HG03469 (cell line): Measurements from ENCODE around the gene GLT6D1.
"Not testable (repeated sequence)": the region's sequence is repeated elsewhere in the genome, so short reads cannot be mapped to it uniquely, and the experiment has no call there.

Experiments
- ATAC-seq: cut with Tn5 transposase; IDR thresholded peaks from one replicate; pipeline ENCODE4 v1.9.1; 2021; ENCODE audit warnings: mild to moderate bottlenecking, moderate library complexity, moderate number of reproducible peaks; ENCODE audit not compliant: unreplicated experiment

Gene GLT6D1

GRCh38 chr9:135665795-135666189 lies 26.5 kb upstream of the GLT6D1 start:
- no peak for ATAC-seq

- ATAC-seq: no peak
These were observed 25.8 kb upstream of the GLT6D1 start for GRCh38 chr9:135664801-135665794.

- no peak for ATAC-seq
These were observed 24.9 kb upstream of the GLT6D1 start for GRCh38 chr9:135664266-135664665.

- ATAC-seq: no peak
These were observed 24.5 kb upstream of the GLT6D1 start for GRCh38 chr9:135663857-135664256.

GRCh38 chr9:135663451-135663770 lies 24.1 kb upstream of the GLT6D1 start:
- ATAC-seq: no peak

- no peak for ATAC-seq
These were observed 23.6 kb upstream of the GLT6D1 start, which contains the start of gene LCN9 for GRCh38 chr9:135662758-135663450. TSS of gene LCN9 (plus strand) at chr9:135663309. CDS start at chr9:135663322, 13 bp downstream.

- no peak for ATAC-seq
These were observed 22.6 kb upstream of the GLT6D1 start for GRCh38 chr9:135661816-135662560.

- ATAC-seq: no peak
These were observed 21.1 kb upstream of the GLT6D1 start for GRCh38 chr9:135660407-135660806.

- no peak for ATAC-seq
These were observed 19.9 kb upstream of the GLT6D1 start for GRCh38 chr9:135659252-135659651.

- ATAC-seq: no peak
These were observed 18.1 kb upstream of the GLT6D1 start for GRCh38 chr9:135657416-135657815.

GRCh38 chr9:135655317-135655716 lies 16.0 kb upstream of the GLT6D1 start:
- ATAC-seq: no peak

- ATAC-seq: no peak
These were observed 11.1 kb upstream of the GLT6D1 start for GRCh38 chr9:135650408-135650807.

- no peak for ATAC-seq
These were observed 10.2 kb upstream of the GLT6D1 start for GRCh38 chr9:135649508-135649907.

GRCh38 chr9:135648494-135649410 lies 9.4 kb upstream of the GLT6D1 start:
- no peak for ATAC-seq

GRCh38 chr9:135647884-135648283 lies 8.5 kb upstream of the GLT6D1 start:
- no peak for ATAC-seq

- no peak for ATAC-seq
These were observed 5.4 kb upstream of the GLT6D1 start for GRCh38 chr9:135644631-135645218.

- ATAC-seq: no peak
These were observed 2.4 kb upstream of the GLT6D1 start for GRCh38 chr9:135641745-135642144.

GRCh38 chr9:135641047-135641446 lies 1.7 kb upstream of the GLT6D1 start:
- no peak for ATAC-seq

- not testable (repeated sequence) for ATAC-seq
These were observed 2.3 kb downstream of the GLT6D1 start for GRCh38 chr9:135636930-135637530.
